ENCODE results near the gene AKNA. TPM values are rescaled to one million over a fixed set of nuclear protein-coding genes. Genes with fewer than 3 reads are reported as not detected.

Gene AKNA
- total RNA-seq, 2 donors from 2014 or later: 3.1 to 7.8 TPM

- Histone ChIP-seq H3K27me3 (no peaks in the 10 kb centered on the region), H3K4me1 (no peaks in the 10 kb centered on the region), H3K36me3 (no peaks in the 10 kb centered on the region), H3K9me3 (no peaks in the 10 kb centered on the region), H3K27ac (no peak overlapping the region), H3K4me3 (no peak overlapping the region)
- TF ChIP-seq CTCF (IDR thresholded peaks at IDR 0.05): no peak
- no peak for DNase-seq (ENCODE audit: low spot score)
Measured at GRCh38 chr9:114288193-114289091, 99.3 kb downstream of the AKNA start.

- H3K9me3 ChIP-seq: no peaks in the 10 kb centered on the region
- H3K36me3 ChIP-seq: no peaks in the 10 kb centered on the region
- no peak overlapping the region for H3K27ac ChIP-seq
- H3K27me3 ChIP-seq: no peaks in the 10 kb centered on the region
- DNase-seq (ENCODE audit: low spot score): no peak
- no peak for TF ChIP-seq CTCF (IDR thresholded peaks at IDR 0.05)
- no peaks in the 10 kb centered on the region for H3K4me1 ChIP-seq
- H3K4me3 ChIP-seq: no peak overlapping the region
Measured at GRCh38 chr9:114287763-114288192, 100.0 kb downstream of the AKNA start.

- H3K27ac ChIP-seq: no peak overlapping the region
- no peaks in the 10 kb centered on the region for H3K4me1 ChIP-seq
Measured at GRCh38 chr9:114287001-114287762, 100.6 kb downstream of the AKNA start.

GRCh38 chr9:114286146-114286679 is 101.6 kb downstream of the AKNA start:
- Histone ChIP-seq H3K27me3 (no peaks in the 10 kb centered on the region), H3K27ac (no peak overlapping the region), H3K4me1 (peaks cover 0 to 8% of the 10 kb centered on the region in 2 donors), H3K4me3 (no peak overlapping the region), H3K36me3 (no peaks in the 10 kb centered on the region), H3K9me3 (no peaks in the 10 kb centered on the region)
- no peak for DNase-seq (ENCODE audit: low spot score)
- no peak for TF ChIP-seq CTCF (IDR thresholded peaks at IDR 0.05)

More at GRCh38 chr9:114287001-114287762, 100.6 kb downstream of the AKNA start:
- Histone ChIP-seq H3K9me3 (no peaks in the 10 kb centered on the region), H3K4me3 (no peak overlapping the region), H3K36me3 (no peaks in the 10 kb centered on the region), H3K27me3 (no peaks in the 10 kb centered on the region)
- DNase-seq (ENCODE audit: low spot score): no peak
- TF ChIP-seq CTCF (IDR thresholded peaks at IDR 0.05): no peak

GRCh38 chr9:114285166-114285867 is 102.5 kb downstream of the AKNA start:
- Histone ChIP-seq H3K27ac (no peak overlapping the region), H3K36me3 (no peaks in the 10 kb centered on the region), H3K4me1 (peaks cover 0 to 10% of the 10 kb centered on the region in 2 donors), H3K4me3 (no peak overlapping the region), H3K27me3 (no peaks in the 10 kb centered on the region), H3K9me3 (no peaks in the 10 kb centered on the region)
- no peak for DNase-seq (ENCODE audit: low spot score)
- TF ChIP-seq CTCF (IDR thresholded peaks at IDR 0.05): no peak

All from right atrium auricular region (tissue), 2 donors.